ENCODE data around the gene PLAAT2. TPM values are rescaled to one million over a fixed set of nuclear protein-coding genes. Genes with fewer than 3 reads are reported as not detected.

Gene PLAAT2
- polyA plus RNA-seq, 1 of the 3 experiments (the other 2 are of a cell fraction) = 0.53 TPM

DNA sequence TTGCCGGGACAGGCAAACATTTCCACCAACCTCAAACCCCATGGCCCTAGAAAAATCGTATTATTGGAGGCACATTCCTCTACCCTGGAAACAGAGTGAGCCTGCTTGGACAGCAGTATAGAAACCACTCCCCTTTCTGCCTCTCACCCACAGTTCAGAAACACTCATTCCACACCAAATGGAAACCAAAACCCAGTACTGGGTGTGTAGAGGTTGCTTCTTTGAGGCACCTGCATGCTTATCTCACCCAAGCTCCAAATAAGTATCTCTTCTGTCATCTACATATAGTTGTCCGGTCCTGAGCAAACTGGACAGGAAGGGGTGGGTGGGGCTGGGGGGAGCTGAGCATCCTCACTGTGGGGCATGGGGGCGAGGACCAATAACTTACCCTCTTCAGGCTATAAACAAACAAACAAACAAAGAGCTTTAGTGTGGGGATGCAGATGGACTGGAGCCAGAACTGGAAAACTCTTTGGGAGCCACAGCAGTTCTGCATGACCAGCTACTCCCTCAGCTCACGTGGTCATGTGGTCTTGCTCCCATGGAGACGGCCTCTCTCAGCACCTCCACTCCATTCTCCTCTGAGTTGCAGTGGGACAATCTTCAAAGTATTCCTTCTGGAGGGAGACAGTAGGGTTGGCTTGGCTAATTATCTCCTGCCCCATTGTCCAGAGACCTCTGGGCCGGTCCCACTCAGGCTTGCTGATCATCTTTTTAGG lies 1.0 kb upstream of the PLAAT2 start:
- no peak overlapping the region for H3K4me2 ChIP-seq
- no peak overlapping the region for H2AFZ ChIP-seq (ENCODE audit: low read depth)
- TF ChIP-seq SMC3 (IDR thresholded peaks at IDR 0.05; ENCODE audit: low read depth, low read length) (no peak), YY1 (IDR thresholded peaks at IDR 0.05; ENCODE audit: low read depth) (no peak), MEF2A (IDR thresholded peaks at IDR 0.05; ENCODE audit: borderline replicate concordance, low read depth) (no peak), USF1 (IDR thresholded peaks at IDR 0.05; ENCODE audit: borderline replicate concordance, low read depth) (peak; percentile 8; the same call in 1 of the 2 replicates)
- TF ChIP-seq, protein P1, sequence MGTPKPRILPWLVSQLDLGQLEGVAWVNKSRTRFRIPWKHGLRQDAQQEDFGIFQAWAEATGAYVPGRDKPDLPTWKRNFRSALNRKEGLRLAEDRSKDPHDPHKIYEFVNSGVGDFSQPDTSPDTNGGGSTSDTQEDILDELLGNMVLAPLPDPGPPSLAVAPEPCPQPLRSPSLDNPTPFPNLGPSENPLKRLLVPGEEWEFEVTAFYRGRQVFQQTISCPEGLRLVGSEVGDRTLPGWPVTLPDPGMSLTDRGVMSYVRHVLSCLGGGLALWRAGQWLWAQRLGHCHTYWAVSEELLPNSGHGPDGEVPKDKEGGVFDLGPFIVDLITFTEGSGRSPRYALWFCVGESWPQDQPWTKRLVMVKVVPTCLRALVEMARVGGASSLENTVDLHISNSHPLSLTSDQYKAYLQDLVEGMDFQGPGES (IDR thresholded peaks at IDR 0.05; ENCODE audit: low read depth, low read length) = no peak
- peaks cover 5% of the 10 kb centered on the region in 2 experiments; a peak in 2 of 4 replicates for H3K4me1 ChIP-seq (ENCODE audit: control insufficient read depth in 1 of 2, insufficient read depth in 2 of 2, low read depth in 1 of 2, low read length in 1 of 2)
- H3K27ac ChIP-seq (ENCODE audit: low read depth in 2 of 2, low read length in 1 of 2) = no peak overlapping the region
- peaks cover 3% of the 10 kb centered on the region for H3F3A ChIP-seq (replicated peaks; ENCODE audit: insufficient read depth)
- H4K20me1 ChIP-seq (ENCODE audit: insufficient read depth) = no peaks in the 10 kb centered on the region
- H3K4me3 ChIP-seq (ENCODE audit: low read depth in 2 of 2, low read length in 1 of 2) = no peak overlapping the region
- H3K36me3 ChIP-seq (replicated peaks in 1 of 2; ENCODE audit: control insufficient read depth in 1 of 2, insufficient read depth in 2 of 2, low read length in 1 of 2) = no peaks in the 10 kb centered on the region
- 79% methylated on average over 7 of the region's 7 CpGs for WGBS (ENCODE audit: low lambda C conversion rate)
- ChIA-PET CTCF (interaction anchor here (1.6 kb wide), 1 partner anchor 75 kb away, joined by 4 read pairs; no protein-coding TSS in a partner anchor), POLR2A (no interaction called here)
- H3K9me3 ChIP-seq = no peaks in the 10 kb centered on the region
- no peaks in the 10 kb centered on the region for H3K27me3 ChIP-seq (ENCODE audit: insufficient read depth)
- no peak for DNase-seq
- H3K9ac ChIP-seq = no peak overlapping the region
- no peaks in the 10 kb centered on the region for H3K9me2 ChIP-seq
- no peaks in the 10 kb centered on the region for H3K79me2 ChIP-seq (ENCODE audit: insufficient read depth)

GRCh38 chr11:63560506-63561180 lies 2.5 kb downstream of the PLAAT2 start:
- no peaks in the 10 kb centered on the region for H3K9me2 ChIP-seq
- 0 out of 2 replicates have a peak overlapping the region, but pooled peaks have one; percentile 19 for H3K4me2 ChIP-seq
- no peak overlapping the region for H3K9ac ChIP-seq
- no peaks in the 10 kb centered on the region for H3K27me3 ChIP-seq (ENCODE audit: insufficient read depth)
- WGBS (ENCODE audit: low lambda C conversion rate) = 53% methylated on average over 6 of the region's 7 CpGs
- peaks cover 0 to 5% of the 10 kb centered on the region in 2 experiments; a peak in 1 of 4 replicates for H3K4me1 ChIP-seq (ENCODE audit: control insufficient read depth in 1 of 2, insufficient read depth in 2 of 2, low read depth in 1 of 2, low read length in 1 of 2)
- no peaks in the 10 kb centered on the region for H4K20me1 ChIP-seq (ENCODE audit: insufficient read depth)
- H3K79me2 ChIP-seq (ENCODE audit: insufficient read depth) = no peaks in the 10 kb centered on the region
- no peaks in the 10 kb centered on the region for H3K36me3 ChIP-seq (replicated peaks in 1 of 2; ENCODE audit: control insufficient read depth in 1 of 2, insufficient read depth in 2 of 2, low read length in 1 of 2)
- DNase-seq = no peak
- H2AFZ ChIP-seq (ENCODE audit: low read depth) = no peak overlapping the region; the same call in 1 of the 2 replicates
- no peaks in the 10 kb centered on the region for H3K9me3 ChIP-seq
- CTCF ChIA-PET = no interaction called here
- H3K27ac ChIP-seq (ENCODE audit: low read depth in 2 of 2, low read length in 1 of 2) = no peak overlapping the region
- no peak overlapping the region for H3K4me3 ChIP-seq (ENCODE audit: low read depth in 2 of 2, low read length in 1 of 2)
- POLR2A ChIA-PET = no interaction called here
- no peaks in the 10 kb centered on the region for H3F3A ChIP-seq (replicated peaks; ENCODE audit: insufficient read depth)
- TF ChIP-seq, protein P1 (IDR thresholded peaks at IDR 0.05; ENCODE audit: low read depth, low read length) = no peak
- TF ChIP-seq, protein P2, sequence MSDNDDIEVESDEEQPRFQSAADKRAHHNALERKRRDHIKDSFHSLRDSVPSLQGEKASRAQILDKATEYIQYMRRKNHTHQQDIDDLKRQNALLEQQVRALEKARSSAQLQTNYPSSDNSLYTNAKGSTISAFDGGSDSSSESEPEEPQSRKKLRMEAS (IDR thresholded peaks at IDR 0.05; ENCODE audit: low read depth) = no peak
- no peak for TF ChIP-seq MXI1 (IDR thresholded peaks at IDR 0.05; ENCODE audit: low read depth, low read length)
- TF ChIP-seq USF2 (IDR thresholded peaks at IDR 0.05; ENCODE audit: borderline replicate concordance, low read depth, low read length) = no peak
- no peak for TF ChIP-seq RXRA (IDR thresholded peaks at IDR 0.05; ENCODE audit: borderline replicate concordance, low read depth)
- peak; percentile 77 for TF ChIP-seq NFIC (IDR thresholded peaks at IDR 0.05; ENCODE audit: borderline replicate concordance)
- TF ChIP-seq ELF1 (IDR thresholded peaks at IDR 0.05) = no peak
- TF ChIP-seq GATA2 (CRISPR knock-in tag; IDR thresholded peaks at IDR 0.05) = no peak
- TF ChIP-seq POLR2AphosphoS5 (IDR thresholded peaks at IDR 0.05; ENCODE audit: low read depth, low read length) = no peak
- TF ChIP-seq, protein P3, sequence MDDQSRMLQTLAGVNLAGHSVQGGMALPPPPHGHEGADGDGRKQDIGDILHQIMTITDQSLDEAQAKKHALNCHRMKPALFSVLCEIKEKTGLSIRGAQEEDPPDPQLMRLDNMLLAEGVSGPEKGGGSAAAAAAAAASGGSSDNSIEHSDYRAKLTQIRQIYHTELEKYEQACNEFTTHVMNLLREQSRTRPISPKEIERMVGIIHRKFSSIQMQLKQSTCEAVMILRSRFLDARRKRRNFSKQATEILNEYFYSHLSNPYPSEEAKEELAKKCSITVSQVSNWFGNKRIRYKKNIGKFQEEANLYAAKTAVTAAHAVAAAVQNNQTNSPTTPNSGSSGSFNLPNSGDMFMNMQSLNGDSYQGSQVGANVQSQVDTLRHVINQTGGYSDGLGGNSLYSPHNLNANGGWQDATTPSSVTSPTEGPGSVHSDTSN (IDR thresholded peaks at IDR 0.05) = 0 out of 2 replicates have a peak, but pooled peaks have one; percentile 5
- no peak for TF ChIP-seq FOSL2 (IDR thresholded peaks at IDR 0.05; ENCODE audit: borderline replicate concordance, low read depth)
- TF ChIP-seq CHD2 (IDR thresholded peaks at IDR 0.05; ENCODE audit: low read length, partially characterized antibody) = no peak
- no peak for TF ChIP-seq FOXM1 (IDR thresholded peaks at IDR 0.05; ENCODE audit: low read depth)
- TF ChIP-seq TCF12 (IDR thresholded peaks at IDR 0.05) = peak; percentile 22; the same call in 1 of the 2 replicates
- no peak for TF ChIP-seq SMC3 (IDR thresholded peaks at IDR 0.05; ENCODE audit: low read depth, low read length)
- no peak for TF ChIP-seq NRF1 (IDR thresholded peaks at IDR 0.05; ENCODE audit: low read depth, low read length)
- TF ChIP-seq TAF1 (IDR thresholded peaks at IDR 0.05; ENCODE audit: borderline replicate concordance, low read depth, low read length) = no peak
- TF ChIP-seq RAD21 (IDR thresholded peaks at IDR 0.05; ENCODE audit: low read length) = no peak
